IMR-90 (cell line): Measurements from ENCODE around the gene ZNF599.

Source experiments
- BHLHE40 ChIP-seq: fragments of 150-350 bp; IDR thresholded peaks from 2 replicates; pipeline ENCODE4 v1.6.1; 2016; ENCODE audit warnings: mild to moderate bottlenecking, low read depth, low read length
- CEBPB ChIP-seq: IDR thresholded peaks from 2 replicates; pipeline ENCODE4 v1.6.1; 2012; ENCODE audit warnings: low read depth, low read length, improper control_type of control experiment
- ELK1 ChIP-seq: fragments of 150-350 bp; IDR thresholded peaks from 2 replicates; pipeline ENCODE4 v1.6.1; 2016; ENCODE audit warnings: low read depth, mild to moderate bottlenecking, low read length, moderate library complexity, borderline replicate concordance
- MXI1 ChIP-seq: IDR thresholded peaks from 2 replicates; pipeline ENCODE4 v1.6.1; 2012; ENCODE audit warnings: low read depth, mild to moderate bottlenecking, low read length, moderate library complexity, borderline replicate concordance
- POLR2A ChIP-seq: IDR thresholded peaks from 2 replicates; pipeline ENCODE4 v1.6.1; 2012; ENCODE audit warnings: mild to moderate bottlenecking, low read depth, low read length
- RAD21 ChIP-seq: IDR thresholded peaks from 2 replicates; pipeline ENCODE4 v1.6.1; 2012; ENCODE audit warnings: low read length, improper control_type of control experiment
- RFX5 ChIP-seq: IDR thresholded peaks from 2 replicates; pipeline ENCODE4 v1.8.0; 2012; ENCODE audit warnings: low read depth, mild to moderate bottlenecking, low read length, moderate library complexity
- TF ChIP-seq, protein P1 (sequence below): conservative IDR thresholded peaks from 2 replicates; pipeline ENCODE4 v1.5.1; 2012; ENCODE audit warnings: mild to moderate bottlenecking, low read depth, low read length, improper control_type of control experiment

DNA sequence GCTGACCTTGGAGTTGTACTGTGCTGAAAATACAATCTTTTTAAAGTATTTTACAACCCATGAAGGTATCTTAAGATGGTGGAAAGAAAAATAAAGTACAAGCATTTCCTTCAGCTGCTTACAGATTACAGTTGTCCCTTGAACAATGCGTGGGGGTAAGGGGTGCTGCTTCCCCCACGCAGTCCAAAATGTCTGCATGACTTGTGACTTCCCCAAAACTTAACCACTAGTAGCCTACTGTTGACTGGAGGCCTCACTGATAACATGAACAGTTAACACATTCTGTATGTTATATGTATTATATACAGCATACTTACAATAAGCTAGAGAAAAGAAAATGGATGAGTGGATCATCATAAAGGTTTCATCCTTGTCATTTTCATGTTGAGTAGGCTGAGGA lies 45.3 kb upstream of the ZNF599 start:
- TF ChIP-seq, protein P1, sequence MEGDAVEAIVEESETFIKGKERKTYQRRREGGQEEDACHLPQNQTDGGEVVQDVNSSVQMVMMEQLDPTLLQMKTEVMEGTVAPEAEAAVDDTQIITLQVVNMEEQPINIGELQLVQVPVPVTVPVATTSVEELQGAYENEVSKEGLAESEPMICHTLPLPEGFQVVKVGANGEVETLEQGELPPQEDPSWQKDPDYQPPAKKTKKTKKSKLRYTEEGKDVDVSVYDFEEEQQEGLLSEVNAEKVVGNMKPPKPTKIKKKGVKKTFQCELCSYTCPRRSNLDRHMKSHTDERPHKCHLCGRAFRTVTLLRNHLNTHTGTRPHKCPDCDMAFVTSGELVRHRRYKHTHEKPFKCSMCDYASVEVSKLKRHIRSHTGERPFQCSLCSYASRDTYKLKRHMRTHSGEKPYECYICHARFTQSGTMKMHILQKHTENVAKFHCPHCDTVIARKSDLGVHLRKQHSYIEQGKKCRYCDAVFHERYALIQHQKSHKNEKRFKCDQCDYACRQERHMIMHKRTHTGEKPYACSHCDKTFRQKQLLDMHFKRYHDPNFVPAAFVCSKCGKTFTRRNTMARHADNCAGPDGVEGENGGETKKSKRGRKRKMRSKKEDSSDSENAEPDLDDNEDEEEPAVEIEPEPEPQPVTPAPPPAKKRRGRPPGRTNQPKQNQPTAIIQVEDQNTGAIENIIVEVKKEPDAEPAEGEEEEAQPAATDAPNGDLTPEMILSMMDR: no peak
- no peak for TF ChIP-seq MXI1
- no peak for TF ChIP-seq CEBPB
- no peak for TF ChIP-seq RAD21
- TF ChIP-seq POLR2A: no peak
- no peak for TF ChIP-seq RFX5
- TF ChIP-seq ELK1: no peak
- no peak for TF ChIP-seq BHLHE40
